ENCODE measurements around the gene CXCL16.

The CXCL16 gene

GRCh38 chr17:4750606-4751005 is 10.9 kb upstream of the CXCL16 start:
- no peak for DNase-seq

GRCh38 chr17:4748686-4749085 is 9.0 kb upstream of the CXCL16 start:
- DNase-seq = no peak

DNA sequence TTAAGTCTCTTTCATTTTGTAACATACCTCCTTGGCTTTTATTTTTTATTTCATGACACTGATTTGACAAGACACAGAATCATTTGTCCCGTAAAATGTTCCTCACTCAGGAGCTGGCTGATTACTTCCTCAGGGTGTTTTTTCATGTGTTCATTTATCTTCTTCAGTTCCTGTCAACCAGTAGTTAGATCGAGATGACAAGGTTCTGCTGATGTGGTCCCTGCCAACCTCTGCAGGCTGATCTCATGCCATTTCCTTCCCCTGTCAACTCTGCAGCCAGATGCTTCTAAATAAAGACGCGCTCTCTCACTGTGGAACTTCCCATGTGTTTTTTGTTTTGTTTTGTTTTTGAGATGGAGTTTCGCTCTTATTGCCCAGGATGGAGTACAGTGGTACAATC is 8.1 kb upstream of the CXCL16 start:
- no peak for DNase-seq

- no peak for DNase-seq
These were observed 5.6 kb upstream of the CXCL16 start for GRCh38 chr17:4744999-4745969.

DNA sequence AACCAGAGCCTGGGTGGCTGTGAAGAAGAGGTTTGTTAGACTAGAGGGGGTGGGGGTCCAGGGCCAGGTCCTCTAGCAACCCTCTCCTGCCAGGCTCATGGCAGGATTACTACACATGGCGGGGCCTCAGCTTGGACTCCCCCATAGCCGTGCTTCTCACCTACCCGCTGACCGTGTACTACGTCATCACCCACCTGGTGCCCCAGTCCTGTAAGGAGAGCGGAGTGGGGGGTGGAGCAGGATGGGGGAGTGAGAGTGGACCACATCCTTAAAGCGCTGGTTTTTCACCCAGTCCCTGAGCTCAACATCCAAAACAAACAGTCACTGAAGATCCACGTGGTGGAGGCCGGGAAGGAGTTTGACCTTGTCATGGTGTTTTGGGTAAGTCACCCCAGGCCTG is 4.2 kb upstream of the CXCL16 start:
- DNase-seq = no peak

DNA sequence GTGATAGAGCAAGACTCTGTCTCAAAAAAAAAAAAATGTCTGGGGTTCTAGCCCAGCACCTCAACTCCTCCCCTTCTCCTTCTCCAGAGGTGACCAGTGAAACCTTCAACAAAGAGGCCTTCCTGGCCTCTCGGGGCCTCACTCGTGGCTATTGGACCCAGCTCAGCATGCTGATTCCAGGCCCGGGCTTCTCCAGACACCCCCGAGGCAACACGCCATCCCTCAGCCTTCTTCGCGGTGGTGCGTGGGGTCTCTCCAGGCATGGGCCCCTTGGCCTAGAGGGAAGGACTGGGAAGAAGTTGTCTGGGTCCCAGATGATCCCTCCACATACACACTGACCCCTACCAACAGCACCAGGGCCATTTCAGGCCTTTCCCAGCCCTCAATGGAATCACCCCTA is 3.5 kb upstream of the CXCL16 start:
- DNase-seq = no peak

DNA sequence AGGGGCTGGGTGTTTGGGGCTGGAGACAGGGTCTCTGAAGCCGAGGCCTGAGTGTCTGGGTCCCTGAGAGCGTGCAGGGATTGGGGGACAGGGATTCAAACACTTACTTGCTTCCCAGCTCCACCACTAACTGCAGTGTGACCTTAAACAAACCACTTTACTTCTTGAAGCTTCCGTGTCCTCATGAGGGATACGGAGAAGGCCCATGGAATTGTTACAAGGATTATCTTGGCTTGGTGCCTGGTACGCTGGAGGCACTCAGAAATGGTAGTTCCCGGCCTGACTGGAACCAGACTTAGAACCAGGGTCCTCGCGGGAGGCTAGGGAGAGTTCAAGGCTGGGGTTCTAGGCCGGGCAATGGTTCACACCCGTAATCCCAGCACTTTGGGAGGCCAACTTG is 2.9 kb upstream of the CXCL16 start:
- DNase-seq = no peak

DNA sequence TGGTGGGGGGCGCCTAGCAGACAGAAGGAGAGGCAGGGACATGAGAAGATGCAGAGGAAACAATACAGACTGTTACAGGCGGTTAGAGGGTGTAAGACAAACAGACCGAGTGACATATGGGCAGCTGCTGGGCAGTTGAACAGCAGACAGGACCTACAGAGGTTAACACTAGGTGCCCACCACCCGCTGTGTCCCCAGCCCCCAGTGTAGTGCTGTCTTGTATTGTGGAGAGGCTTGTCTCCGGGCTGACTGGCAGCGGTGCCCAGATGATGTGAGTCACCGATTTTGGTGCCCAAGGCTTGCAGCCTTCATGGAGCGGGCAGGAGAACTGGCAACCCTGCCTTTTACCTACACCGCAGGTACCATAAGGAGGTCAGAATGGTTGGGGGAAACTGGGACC is 2.4 kb upstream of the CXCL16 start:
- DNase-seq = no peak

- DNase-seq = no peak
These were observed 1.8 kb upstream of the CXCL16 start for GRCh38 chr17:4741544-4741943.

GRCh38 chr17:4740584-4740983 is 856 bp upstream of the CXCL16 start:
- DNase-seq = no peak

GRCh38 chr17:4740025-4740351 is 260 bp upstream of the CXCL16 start:
- DNase-seq = no peak

- DNase-seq = no peak
These were observed 1.3 kb downstream of the CXCL16 start for GRCh38 chr17:4738136-4739121.

DNA sequence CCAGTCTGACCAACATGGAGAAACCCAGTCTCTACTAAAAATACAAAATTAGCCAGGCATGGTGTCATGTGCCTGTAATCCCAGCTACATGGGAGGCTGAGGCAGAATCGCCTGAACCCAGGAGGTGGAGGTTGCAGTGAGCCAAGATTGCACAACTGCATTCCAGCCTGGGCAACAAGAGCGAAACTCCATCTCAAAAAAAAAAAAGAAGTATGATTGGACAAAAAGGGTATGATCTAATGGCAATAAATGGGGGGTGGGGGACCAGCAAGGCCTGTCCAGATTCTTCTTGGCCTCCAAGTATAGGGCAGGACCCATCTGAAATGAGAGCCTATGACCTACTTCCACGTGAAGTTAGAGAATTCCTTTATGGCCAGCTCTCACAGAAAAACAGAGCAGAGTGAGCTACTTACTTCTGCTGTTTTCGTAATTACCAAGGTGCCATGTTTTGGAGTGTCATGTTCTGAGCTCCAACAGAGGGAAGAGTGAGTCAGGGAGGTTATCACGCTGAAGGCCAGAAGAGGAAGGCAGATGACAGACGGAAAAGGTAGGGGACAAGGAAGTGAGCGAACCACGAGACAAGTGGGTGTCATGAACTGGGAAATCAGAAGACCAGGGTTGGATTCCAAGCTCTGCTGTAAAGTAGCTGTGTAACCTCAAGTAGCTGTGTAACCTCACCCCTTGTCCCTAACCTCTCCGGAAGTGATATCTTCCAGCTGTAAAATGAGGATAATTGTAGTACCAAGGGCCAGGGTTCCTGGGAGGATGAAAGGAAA is 3.7 kb downstream of the CXCL16 start:
- DNase-seq = no peak

DNA sequence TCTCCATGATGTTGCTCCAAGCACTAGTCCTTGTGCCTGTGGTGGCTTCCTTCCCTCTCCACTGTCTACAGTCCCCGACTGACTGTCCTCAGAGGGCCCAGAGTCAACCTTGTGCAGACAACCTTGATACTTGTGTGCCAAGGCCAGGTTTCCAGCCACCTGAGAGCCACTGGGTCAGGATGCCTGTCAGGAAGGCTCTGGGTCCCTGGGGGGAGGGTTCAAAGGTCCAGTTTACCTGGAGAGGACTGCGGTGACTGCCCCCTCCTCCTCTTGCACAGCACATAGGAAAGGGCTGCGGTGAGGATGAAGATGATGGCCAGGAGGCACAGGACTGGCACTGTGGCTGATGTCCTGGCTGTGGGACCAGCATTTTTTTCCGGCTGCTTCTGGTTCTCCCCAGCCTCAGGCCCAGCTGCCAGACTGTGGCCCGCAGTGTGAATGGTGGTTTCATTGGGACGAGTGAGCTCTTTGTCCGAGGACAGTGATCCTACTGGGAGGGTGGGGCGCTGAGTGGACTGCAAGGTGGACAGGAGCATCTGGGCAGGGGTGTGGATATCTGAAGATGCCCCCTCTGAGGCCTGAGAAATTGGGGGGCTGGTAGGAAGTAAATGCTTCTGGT is 4.8 kb downstream of the CXCL16 start:
- no peak for DNase-seq

GRCh38 chr17:4733073-4733531 is 6.6 kb downstream of the CXCL16 start:
- no peak for DNase-seq

DNA sequence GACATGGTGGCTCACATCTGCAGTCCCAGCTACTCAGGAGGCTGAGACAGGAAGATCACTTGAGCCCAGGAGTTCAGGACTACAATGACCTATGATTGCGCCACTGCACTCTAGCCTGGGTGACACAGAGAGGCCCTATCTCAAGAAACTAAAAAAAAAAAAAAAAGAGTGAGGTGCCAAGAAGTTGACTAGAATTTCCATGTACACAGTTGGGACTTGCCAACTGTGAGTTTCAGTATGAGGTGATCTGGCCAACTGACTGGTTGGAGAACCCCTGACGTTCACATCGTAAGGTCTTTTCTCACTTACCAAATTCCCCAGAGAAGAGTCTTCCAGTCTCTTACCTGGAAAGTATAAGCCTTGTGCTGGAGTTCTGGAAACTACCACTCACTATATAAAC is 11.6 kb downstream of the CXCL16 start:
- no peak for DNase-seq

DNA sequence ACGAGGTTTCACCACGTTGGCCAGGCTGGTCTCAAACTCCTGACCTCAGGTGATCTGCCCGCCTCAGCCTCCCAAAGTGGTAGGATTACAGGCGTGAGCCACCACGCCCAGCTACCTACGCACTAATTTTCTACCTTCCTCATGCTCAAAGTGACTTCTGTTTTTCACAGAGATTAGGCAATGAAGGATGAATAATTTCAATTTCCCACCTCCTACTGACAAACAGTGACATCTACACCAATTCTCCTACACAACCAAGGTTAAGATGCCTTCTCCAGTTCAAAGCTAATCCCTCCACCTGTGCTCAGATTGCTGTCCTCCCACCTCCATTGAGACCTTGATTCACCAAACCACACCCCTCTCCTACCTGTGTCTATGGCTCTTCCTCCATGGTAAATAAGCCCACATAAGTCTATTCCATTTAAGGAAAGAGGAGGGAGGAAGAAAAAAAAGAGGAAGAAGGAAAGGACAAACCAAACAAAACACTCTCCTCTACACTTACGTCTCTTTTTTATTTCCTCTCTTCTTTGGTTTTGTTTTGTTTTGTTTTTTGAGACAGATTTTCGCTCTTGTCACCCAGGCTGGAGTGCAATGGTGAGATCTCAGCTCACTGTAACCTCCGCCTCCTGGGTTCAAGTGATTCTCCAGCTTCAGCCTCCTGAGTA is 13.9 kb downstream of the CXCL16 start:
- no peak for DNase-seq

DNA sequence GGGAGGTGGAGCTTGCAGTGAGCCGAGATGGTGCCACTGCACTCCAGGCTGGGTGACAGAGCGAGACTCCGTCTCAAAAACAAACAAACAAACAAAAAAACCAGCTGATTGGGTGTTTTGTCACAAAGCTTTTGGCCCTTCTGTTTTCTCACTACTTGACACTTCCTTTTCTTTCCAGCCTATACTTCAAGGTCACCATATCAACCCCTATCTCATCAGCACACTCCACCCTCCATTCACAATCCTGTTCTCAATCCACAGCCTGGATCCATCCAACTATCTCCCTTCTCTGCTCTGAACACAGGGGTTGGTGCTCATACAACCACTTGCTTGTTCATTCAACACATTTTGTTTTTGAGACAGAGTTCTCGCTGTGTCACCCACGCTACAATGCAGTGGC is 15.1 kb downstream of the CXCL16 start:
- no peak for DNase-seq

GRCh38 chr17:4722678-4723240 is 17.0 kb downstream of the CXCL16 start:
- DNase-seq = no peak

- DNase-seq = peak; percentile 57
These were observed 18.3 kb downstream of the CXCL16 start for GRCh38 chr17:4721203-4722135.

Measured in NCI-H1694 (cell line).